A673 (cell line): Measurements from ENCODE around the gene LANCL2. TPM values are rescaled to one million over a fixed set of nuclear protein-coding genes. Genes with fewer than 3 reads are reported as not detected.

Experiments
- BruUV-seq: library from RNA; stranded (reverse); fragments of 400-500 nt; replicated peaks from 2 replicates; lab custom pipeline; 2021; lab: Mats Ljungman, UMichigan
- CTCF ChIA-PET: fragments of 300-600 bp; sonication (Branson Sonifier 250); formaldehyde crosslinking; loops from one replicate; lab custom pipeline; 2022; ENCODE audit warnings: antibody characterized with exemption; lab: Charles Lee
- POLR2A ChIA-PET: fragments of 300-600 bp; sonication (Branson Sonifier 250); formaldehyde crosslinking; loops from one replicate; lab custom pipeline; 2022; ENCODE audit warnings: antibody characterized with exemption; ENCODE audit not compliant: low non-redundant PET; lab: Charles Lee
- DNase-seq: peaks from one replicate; pipeline ENCODE4 v3.0.0-alpha.2; 2015; ENCODE audit warnings: low spot score
- H3K27ac ChIP-seq: fragments of 200-600 bp; sonication (generic); 2 replicates; pipeline ENCODE4 v1.5.1; 2016; ENCODE audit warnings: mixed run types, low read depth, mild to moderate bottlenecking, mixed read lengths, antibody characterized with exemption, low read length; ENCODE audit not compliant: poor library complexity, severe bottlenecking
- H3K27me3 ChIP-seq: fragments of 200-600 bp; sonication (generic); replicated peaks from 2 replicates; pipeline ENCODE4 v1.6.1; 2017; ENCODE audit warnings: mixed run types, low read depth, mild to moderate bottlenecking, mixed read lengths, antibody characterized with exemption, low read length; ENCODE audit not compliant: insufficient read depth, poor library complexity
- H3K36me3 ChIP-seq: fragments of 200-600 bp; sonication (generic); 2 replicates; pipeline ENCODE4 v1.6.1; 2016; ENCODE audit warnings: mixed run types, mild to moderate bottlenecking, mixed read lengths, antibody characterized with exemption, low read length; ENCODE audit not compliant: insufficient read depth, poor library complexity, severe bottlenecking
- H3K4me1 ChIP-seq: fragments of 200-600 bp; sonication (generic); 2 replicates; pipeline ENCODE4 v1.6.1; 2017; ENCODE audit warnings: mixed run types, mild to moderate bottlenecking, mixed read lengths, antibody characterized with exemption, low read length; ENCODE audit not compliant: insufficient read depth, poor library complexity, severe bottlenecking
- H3K4me3 ChIP-seq: fragments of 200-600 bp; sonication (generic); 2 replicates; pipeline ENCODE4 v1.5.1; 2016; ENCODE audit warnings: low read depth, mixed run types, mild to moderate bottlenecking, mixed read lengths, low read length; ENCODE audit not compliant: poor library complexity, severe bottlenecking
- H3K9me3 ChIP-seq: fragments of 200-600 bp; sonication (generic); 2 replicates; pipeline ENCODE4 v1.6.1; 2016; ENCODE audit warnings: mixed run types, low read depth, mild to moderate bottlenecking, mixed read lengths, antibody characterized with exemption, low read length; ENCODE audit not compliant: poor library complexity, severe bottlenecking
- EZH2 ChIP-seq: fragments of 200-600 bp; sonication (generic); IDR thresholded peaks from 2 replicates; pipeline ENCODE4 v1.6.1; 2017; ENCODE audit warnings: borderline replicate concordance, low read depth, mild to moderate bottlenecking, mixed read lengths, antibody characterized with exemption, low read length; ENCODE audit not compliant: poor library complexity, severe bottlenecking
- intact Hi-C: fragments of 100-400 bp; cut with micrococcal nuclease; formaldehyde crosslinking; loops from one replicate; pipeline ENCODE4 v1.10.0; 2022; ENCODE audit not compliant: unreplicated experiment
- total RNA-seq: library from RNA; stranded (reverse); gene quantifications from 2 replicates; pipeline ENCODE4 v1.2.3, GENCODE V29; 2021
- TF ChIP-seq, protein P1 (sequence below): fragments of 300-800, 200-600 bp; sonication (generic); conservative IDR thresholded peaks from 2 replicates; pipeline ENCODE4 v1.5.1; 2017; ENCODE audit warnings: low read depth, mild to moderate bottlenecking, antibody characterized with exemption, low read length, moderate library complexity, mixed read lengths

Gene LANCL2
- total RNA-seq, 1 experiment from 2014 or later: 21.3 TPM

GRCh38 chr7:55452971-55453370 is 87.8 kb downstream of the LANCL2 start:
- BruUV-seq: no TSS peak
- DNase-seq: no peak
- intact Hi-C loops: no loop called here
- Histone ChIP-seq H3K27me3 (no peaks in the 10 kb centered on the region), H3K36me3 (no peaks in the 10 kb centered on the region), H3K9me3 (no peaks in the 10 kb centered on the region), H3K27ac (no peak overlapping the region), H3K4me3 (no peak overlapping the region), H3K4me1 (no peaks in the 10 kb centered on the region)
- POLR2A ChIA-PET: no interaction called here
- TF ChIP-seq, protein P1, sequence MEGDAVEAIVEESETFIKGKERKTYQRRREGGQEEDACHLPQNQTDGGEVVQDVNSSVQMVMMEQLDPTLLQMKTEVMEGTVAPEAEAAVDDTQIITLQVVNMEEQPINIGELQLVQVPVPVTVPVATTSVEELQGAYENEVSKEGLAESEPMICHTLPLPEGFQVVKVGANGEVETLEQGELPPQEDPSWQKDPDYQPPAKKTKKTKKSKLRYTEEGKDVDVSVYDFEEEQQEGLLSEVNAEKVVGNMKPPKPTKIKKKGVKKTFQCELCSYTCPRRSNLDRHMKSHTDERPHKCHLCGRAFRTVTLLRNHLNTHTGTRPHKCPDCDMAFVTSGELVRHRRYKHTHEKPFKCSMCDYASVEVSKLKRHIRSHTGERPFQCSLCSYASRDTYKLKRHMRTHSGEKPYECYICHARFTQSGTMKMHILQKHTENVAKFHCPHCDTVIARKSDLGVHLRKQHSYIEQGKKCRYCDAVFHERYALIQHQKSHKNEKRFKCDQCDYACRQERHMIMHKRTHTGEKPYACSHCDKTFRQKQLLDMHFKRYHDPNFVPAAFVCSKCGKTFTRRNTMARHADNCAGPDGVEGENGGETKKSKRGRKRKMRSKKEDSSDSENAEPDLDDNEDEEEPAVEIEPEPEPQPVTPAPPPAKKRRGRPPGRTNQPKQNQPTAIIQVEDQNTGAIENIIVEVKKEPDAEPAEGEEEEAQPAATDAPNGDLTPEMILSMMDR: no peak
- no peak for TF ChIP-seq EZH2
- CTCF ChIA-PET: no interaction called here

DNA sequence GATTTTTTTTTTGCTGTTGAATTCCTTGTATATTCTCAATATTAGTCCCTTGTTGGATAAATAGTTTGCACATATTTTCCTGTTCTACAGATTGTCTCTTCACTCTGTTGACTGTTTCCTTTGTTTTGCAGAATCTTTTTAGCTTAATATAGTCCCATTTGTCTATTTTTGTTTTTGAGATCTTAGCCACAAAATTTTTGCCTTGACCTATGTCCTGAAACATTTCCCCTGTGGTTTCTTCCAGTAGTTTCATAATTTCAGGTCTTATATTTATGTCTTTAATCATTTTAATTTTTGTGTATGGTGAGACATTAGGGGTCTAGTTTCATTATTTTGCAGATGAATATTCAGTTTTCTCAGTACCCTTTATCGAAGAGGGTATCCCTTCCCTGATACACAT is 92.7 kb downstream of the LANCL2 start:
- DNase-seq: no peak
- no peaks in the 10 kb centered on the region for H3K27me3 ChIP-seq
- BruUV-seq: no TSS peak
- ChIA-PET CTCF (no interaction called here), POLR2A (no interaction called here)
- H3K36me3 ChIP-seq: no peaks in the 10 kb centered on the region
- no peak for TF ChIP-seq EZH2
- TF ChIP-seq, protein P1: no peak
- no peaks in the 10 kb centered on the region for H3K4me1 ChIP-seq
- H3K9me3 ChIP-seq: peaks cover 17% of the 10 kb centered on the region
- H3K27ac ChIP-seq: no peak overlapping the region
- no peak overlapping the region for H3K4me3 ChIP-seq
- intact Hi-C loops: no loop called here

DNA sequence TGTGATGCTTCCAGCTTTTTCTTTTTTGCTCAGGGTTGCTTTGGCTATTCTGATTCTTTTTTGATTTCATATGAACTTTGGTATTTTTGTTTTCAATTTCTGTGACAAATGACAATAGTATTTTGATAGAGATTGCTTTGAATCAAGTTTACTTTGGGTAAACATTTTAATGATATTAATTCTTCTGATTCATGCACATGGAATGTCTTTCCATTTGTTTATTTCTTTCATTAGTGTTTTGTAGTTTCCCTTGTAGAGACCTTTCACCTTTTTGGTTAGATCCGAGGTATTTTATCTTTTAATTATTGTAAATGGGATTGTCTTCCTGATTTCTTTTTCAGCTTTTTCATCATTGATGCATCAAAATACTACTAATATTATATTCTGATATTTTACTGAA is 93.2 kb downstream of the LANCL2 start:
- Histone ChIP-seq H3K9me3 (peaks cover 22% of the 10 kb centered on the region), H3K36me3 (no peaks in the 10 kb centered on the region), H3K4me1 (no peaks in the 10 kb centered on the region), H3K27ac (no peak overlapping the region), H3K27me3 (no peaks in the 10 kb centered on the region), H3K4me3 (no peak overlapping the region)
- no TSS peak for BruUV-seq
- CTCF ChIA-PET: no interaction called here
- no peak for TF ChIP-seq EZH2
- TF ChIP-seq, protein P1: no peak
- intact Hi-C loops: no loop called here
- POLR2A ChIA-PET: no interaction called here
- no peak for DNase-seq
